ENCODE data around the gene SPRR2B.

DNA sequence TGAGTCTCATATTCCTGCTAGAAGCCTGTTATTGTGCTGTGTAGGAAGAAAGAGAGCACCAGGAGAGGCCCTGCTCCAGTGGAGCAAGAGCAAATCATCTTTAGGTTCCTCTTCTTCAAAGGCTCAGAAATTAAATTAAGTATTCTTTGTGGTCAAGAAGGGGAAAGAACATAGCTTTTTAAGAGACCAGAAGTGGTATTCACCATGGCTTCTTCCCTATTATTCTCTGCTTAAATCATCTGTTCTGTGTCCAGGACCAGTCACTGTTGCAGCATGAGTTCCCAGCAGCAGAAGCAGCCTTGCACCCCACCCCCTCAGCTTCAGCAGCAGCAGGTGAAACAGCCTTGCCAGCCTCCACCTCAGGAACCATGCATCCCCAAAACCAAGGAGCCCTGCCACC is 39.3 kb downstream of the SPRR2B start:
- no peak for TF ChIP-seq POLR2AphosphoS5 (IDR thresholded peaks at IDR 0.05; ENCODE audit: insufficient read depth, low read depth, low read length)
- TF ChIP-seq EZH2 (IDR thresholded peaks at IDR 0.05; ENCODE audit: borderline replicate concordance, low read depth, low read length, severe bottlenecking) = no peak
- TF ChIP-seq, protein P1, sequence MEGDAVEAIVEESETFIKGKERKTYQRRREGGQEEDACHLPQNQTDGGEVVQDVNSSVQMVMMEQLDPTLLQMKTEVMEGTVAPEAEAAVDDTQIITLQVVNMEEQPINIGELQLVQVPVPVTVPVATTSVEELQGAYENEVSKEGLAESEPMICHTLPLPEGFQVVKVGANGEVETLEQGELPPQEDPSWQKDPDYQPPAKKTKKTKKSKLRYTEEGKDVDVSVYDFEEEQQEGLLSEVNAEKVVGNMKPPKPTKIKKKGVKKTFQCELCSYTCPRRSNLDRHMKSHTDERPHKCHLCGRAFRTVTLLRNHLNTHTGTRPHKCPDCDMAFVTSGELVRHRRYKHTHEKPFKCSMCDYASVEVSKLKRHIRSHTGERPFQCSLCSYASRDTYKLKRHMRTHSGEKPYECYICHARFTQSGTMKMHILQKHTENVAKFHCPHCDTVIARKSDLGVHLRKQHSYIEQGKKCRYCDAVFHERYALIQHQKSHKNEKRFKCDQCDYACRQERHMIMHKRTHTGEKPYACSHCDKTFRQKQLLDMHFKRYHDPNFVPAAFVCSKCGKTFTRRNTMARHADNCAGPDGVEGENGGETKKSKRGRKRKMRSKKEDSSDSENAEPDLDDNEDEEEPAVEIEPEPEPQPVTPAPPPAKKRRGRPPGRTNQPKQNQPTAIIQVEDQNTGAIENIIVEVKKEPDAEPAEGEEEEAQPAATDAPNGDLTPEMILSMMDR (IDR thresholded peaks at IDR 0.05; ENCODE audit: extremely low read depth in 1 of 2, insufficient read depth in 1 of 2, low read depth in 1 of 2, low read length in 2 of 2) = no peak
- TF ChIP-seq GATA2 (IDR thresholded peaks at IDR 0.05; ENCODE audit: insufficient read depth, insufficient read length, low read depth, low read length) = no peak
- TF ChIP-seq, protein P2, sequence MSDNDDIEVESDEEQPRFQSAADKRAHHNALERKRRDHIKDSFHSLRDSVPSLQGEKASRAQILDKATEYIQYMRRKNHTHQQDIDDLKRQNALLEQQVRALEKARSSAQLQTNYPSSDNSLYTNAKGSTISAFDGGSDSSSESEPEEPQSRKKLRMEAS (IDR thresholded peaks at IDR 0.05; ENCODE audit: insufficient read depth, insufficient read length) = no peak
